ENCODE results near the gene KIAA0930.

Gene KIAA0930

GRCh38 chr22:45208696-45208992 is 32.0 kb downstream of the KIAA0930 start:
- TF ChIP-seq CTCF (IDR thresholded peaks at IDR 0.05; ENCODE audit: borderline replicate concordance, insufficient read depth, low read depth, low read length), result no peak
- no peak overlapping the region for H3K4me3 ChIP-seq (ENCODE audit: low read depth, low read length)

GRCh38 chr22:45207981-45208664 is 32.6 kb downstream of the KIAA0930 start:
- no peak for TF ChIP-seq CTCF (IDR thresholded peaks at IDR 0.05; ENCODE audit: borderline replicate concordance, insufficient read depth, low read depth, low read length)
- no peak overlapping the region for H3K4me3 ChIP-seq (ENCODE audit: low read depth, low read length)

GRCh38 chr22:45207533-45207932 is 33.2 kb downstream of the KIAA0930 start:
- no peak for TF ChIP-seq CTCF (IDR thresholded peaks at IDR 0.05; ENCODE audit: borderline replicate concordance, insufficient read depth, low read depth, low read length)
- H3K4me3 ChIP-seq (ENCODE audit: low read depth, low read length), result no peak overlapping the region

- TF ChIP-seq CTCF (IDR thresholded peaks at IDR 0.05; ENCODE audit: borderline replicate concordance, insufficient read depth, low read depth, low read length), result no peak
- no peak overlapping the region for H3K4me3 ChIP-seq (ENCODE audit: low read depth, low read length)
These were observed 34.5 kb downstream of the KIAA0930 start for GRCh38 chr22:45206233-45206632.

GRCh38 chr22:45205276-45205925 is 35.3 kb downstream of the KIAA0930 start:
- no peak for TF ChIP-seq CTCF (IDR thresholded peaks at IDR 0.05; ENCODE audit: borderline replicate concordance, insufficient read depth, low read depth, low read length)
- no peak overlapping the region for H3K4me3 ChIP-seq (ENCODE audit: low read depth, low read length)

GRCh38 chr22:45204819-45205218 is 35.9 kb downstream of the KIAA0930 start:
- TF ChIP-seq CTCF (IDR thresholded peaks at IDR 0.05; ENCODE audit: borderline replicate concordance, insufficient read depth, low read depth, low read length), result no peak
- no peak overlapping the region for H3K4me3 ChIP-seq (ENCODE audit: low read depth, low read length)

GRCh38 chr22:45204241-45204640 is 36.5 kb downstream of the KIAA0930 start:
- no peak for TF ChIP-seq CTCF (IDR thresholded peaks at IDR 0.05; ENCODE audit: borderline replicate concordance, insufficient read depth, low read depth, low read length)
- no peak overlapping the region for H3K4me3 ChIP-seq (ENCODE audit: low read depth, low read length)

Measured in GM12875 (cell line).